Fibroblast of villous mesenchyme (primary cell): ENCODE results near the gene S100A2. TPM values are rescaled to one million over a fixed set of nuclear protein-coding genes. Genes with fewer than 3 reads are reported as not detected.
A peak's percentile ranks its signal among the peaks of the same experiment; 100 is the strongest.
"Not testable (repeated sequence)": the region's sequence is repeated elsewhere in the genome, so short reads cannot be mapped to it uniquely, and the experiment has no call there.

Experiments
- DNase-seq: peaks from one replicate; pipeline ENCODE4 v3.0.0-alpha.2; 2010; ENCODE audit warnings: low read depth
- H3K4me3 ChIP-seq: 2 replicates; pipeline ENCODE4 v1.5.1; 2011; ENCODE audit warnings: low read depth, mild to moderate bottlenecking, low read length
- total RNA-seq: library from RNA; depleted of rRNA; stranded (reverse); fragments of >200 nt; gene quantifications from 2 replicates; pipeline ENCODE4 v1.2.3, GENCODE V29; 2012
- TF ChIP-seq, protein P1 (sequence below): IDR thresholded peaks from 2 replicates; pipeline ENCODE4 v1.5.1; 2012; ENCODE audit warnings: low read depth, mild to moderate bottlenecking, low read length; ENCODE audit not compliant: insufficient read depth

Gene S100A2
- total RNA-seq, 1 donor, result 2.2 TPM

GRCh38 chr1:153597206-153597605 is 31.6 kb upstream of the S100A2 start:
- H3K4me3 ChIP-seq, result no peak overlapping the region
- DNase-seq, result peak; percentile 77
- TF ChIP-seq, protein P1, sequence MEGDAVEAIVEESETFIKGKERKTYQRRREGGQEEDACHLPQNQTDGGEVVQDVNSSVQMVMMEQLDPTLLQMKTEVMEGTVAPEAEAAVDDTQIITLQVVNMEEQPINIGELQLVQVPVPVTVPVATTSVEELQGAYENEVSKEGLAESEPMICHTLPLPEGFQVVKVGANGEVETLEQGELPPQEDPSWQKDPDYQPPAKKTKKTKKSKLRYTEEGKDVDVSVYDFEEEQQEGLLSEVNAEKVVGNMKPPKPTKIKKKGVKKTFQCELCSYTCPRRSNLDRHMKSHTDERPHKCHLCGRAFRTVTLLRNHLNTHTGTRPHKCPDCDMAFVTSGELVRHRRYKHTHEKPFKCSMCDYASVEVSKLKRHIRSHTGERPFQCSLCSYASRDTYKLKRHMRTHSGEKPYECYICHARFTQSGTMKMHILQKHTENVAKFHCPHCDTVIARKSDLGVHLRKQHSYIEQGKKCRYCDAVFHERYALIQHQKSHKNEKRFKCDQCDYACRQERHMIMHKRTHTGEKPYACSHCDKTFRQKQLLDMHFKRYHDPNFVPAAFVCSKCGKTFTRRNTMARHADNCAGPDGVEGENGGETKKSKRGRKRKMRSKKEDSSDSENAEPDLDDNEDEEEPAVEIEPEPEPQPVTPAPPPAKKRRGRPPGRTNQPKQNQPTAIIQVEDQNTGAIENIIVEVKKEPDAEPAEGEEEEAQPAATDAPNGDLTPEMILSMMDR, result no peak

DNA sequence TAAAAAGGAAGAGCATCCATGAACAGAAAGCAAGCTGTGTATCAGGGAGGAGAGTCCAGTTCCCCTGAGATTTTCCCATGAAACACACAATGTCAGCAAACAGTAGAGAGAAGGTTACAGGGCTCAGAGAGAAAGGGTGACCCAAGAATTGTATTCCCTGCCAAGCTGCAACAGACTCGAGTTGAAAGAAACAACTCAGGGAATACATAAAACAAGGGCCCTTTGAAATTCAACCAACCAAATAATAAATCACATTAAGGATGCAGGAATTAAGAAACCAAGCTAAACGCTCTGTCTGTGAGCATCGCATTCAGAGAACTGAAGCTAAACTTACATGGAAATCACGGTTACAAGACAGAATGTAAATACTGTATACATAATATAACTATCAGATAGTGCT is 27.1 kb upstream of the S100A2 start:
- H3K4me3 ChIP-seq, result no peak overlapping the region
- TF ChIP-seq, protein P1, result no peak
- DNase-seq, result no peak

DNA sequence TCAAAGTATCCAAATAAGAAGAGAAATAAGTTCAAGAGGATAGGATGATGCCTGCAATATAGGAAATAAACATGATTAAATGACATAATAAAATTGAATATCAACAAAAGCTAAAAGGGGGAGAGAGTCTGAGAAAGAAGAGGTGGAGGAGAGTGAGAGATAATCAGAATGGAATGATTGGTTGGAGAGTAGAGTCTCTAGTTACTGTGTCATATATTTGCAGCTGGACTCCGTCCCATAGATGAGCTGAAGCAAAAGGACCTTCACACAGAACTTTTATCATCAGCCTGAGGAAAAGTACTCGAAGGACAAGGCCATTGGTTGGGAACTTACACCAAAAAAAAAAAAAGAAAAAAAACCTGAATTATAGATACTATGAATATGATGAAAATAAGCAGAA is 22.8 kb upstream of the S100A2 start:
- peak; percentile 44 for DNase-seq
- TF ChIP-seq, protein P1, result no peak

GRCh38 chr1:153588033-153588432 is 22.4 kb upstream of the S100A2 start:
- not testable (repeated sequence) for H3K4me3 ChIP-seq, DNase-seq

More for the DNA sequence above, 22.8 kb upstream of the S100A2 start:
- H3K4me3 ChIP-seq, result no peak overlapping the region

GRCh38 chr1:153587314-153587713 is 21.7 kb upstream of the S100A2 start:
- H3K4me3 ChIP-seq, result no peak overlapping the region
- no peak for DNase-seq
- TF ChIP-seq, protein P1, result no peak

DNA sequence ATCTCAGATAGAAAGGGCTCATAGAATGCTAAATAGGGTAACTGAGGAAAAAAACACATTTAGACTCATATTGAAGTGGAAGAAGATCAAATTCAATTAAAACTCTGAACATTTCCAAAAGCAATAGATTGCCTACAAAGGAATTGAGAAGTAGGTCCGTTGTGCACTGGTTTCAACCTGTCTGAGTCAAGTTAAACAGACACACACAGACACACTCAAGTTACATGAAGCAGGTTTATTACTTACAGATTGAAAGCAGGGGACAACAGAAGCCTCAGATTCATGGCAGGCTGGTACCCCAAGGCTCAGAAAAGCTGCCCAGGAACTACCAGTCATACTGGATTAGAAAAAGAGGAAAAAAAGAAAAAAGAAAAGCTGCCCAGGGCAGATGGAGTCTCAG is 20.7 kb upstream of the S100A2 start:
- no peak for DNase-seq
- TF ChIP-seq, protein P1, result no peak
- no peak overlapping the region for H3K4me3 ChIP-seq

DNA sequence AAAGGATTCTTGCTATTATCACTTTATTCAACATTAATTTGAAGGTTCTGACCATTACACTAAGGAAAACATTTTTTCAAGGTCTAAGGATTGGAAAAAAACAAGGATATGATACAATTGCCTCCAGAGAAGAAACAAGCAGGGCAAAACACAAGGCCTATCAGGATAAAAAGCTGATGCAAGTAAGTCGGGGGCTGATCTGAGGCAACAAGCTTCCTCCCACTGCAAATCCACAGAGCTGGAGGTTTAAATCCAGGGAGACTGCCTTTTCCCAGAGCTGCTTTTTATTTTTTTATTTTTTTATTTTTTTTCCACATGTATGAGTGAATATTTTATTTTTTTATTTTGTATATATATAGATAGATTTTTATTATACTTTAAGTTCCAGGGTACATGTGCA is 19.4 kb upstream of the S100A2 start:
- TF ChIP-seq, protein P1, result no peak
- no peak for DNase-seq

More for the DNA sequence above, 19.4 kb upstream of the S100A2 start:
- H3K4me3 ChIP-seq, result no peak overlapping the region
